ENCODE measurements around the gene ARHGEF18.

DNA sequence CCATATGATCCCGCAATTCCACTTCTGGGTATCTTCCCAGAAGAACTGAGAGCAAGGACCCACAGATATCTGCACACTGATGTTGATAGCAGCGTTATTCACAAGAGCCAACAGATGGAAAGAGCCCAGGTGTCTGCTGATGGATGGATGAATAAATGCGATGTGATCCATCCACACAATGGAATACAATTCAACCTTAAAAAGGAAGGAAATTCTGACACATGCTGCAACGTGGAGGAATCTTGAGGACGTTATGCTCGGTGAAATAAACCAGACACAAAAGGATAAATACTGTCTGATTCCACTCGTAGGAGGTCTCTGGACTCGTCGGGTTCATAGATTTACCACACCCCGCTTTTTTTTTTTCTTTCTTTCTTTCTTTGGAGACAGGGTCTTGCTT lies 21.8 kb downstream of the ARHGEF18 start:
- TF ChIP-seq POLR2A (IDR thresholded peaks at IDR 0.05) (no peak), EP300 (IDR thresholded peaks at IDR 0.05) (no peak)
